Endothelial cell of umbilical vein (primary cell): ENCODE data around the gene HOMER1. TPM values are rescaled to one million over a fixed set of nuclear protein-coding genes. Genes with fewer than 3 reads are reported as not detected.

Experiments used
- BruUV-seq: library from RNA; stranded (reverse); fragments of 400-500 nt; replicated peaks from 2 replicates; lab custom pipeline; 2021; lab: Mats Ljungman, UMichigan
- CTCF ChIA-PET: fragments of 300-600, 350-600 bp; sonication (Branson Sonifier 250); formaldehyde crosslinking; loops from one replicate; lab custom pipeline; 2021; ENCODE audit warnings: antibody characterized with exemption, inconsistent platforms; lab: Charles Lee
- POLR2A ChIA-PET: fragments of 300-600, 350-600 bp; sonication (Branson Sonifier 250); formaldehyde crosslinking; loops from one replicate; lab custom pipeline; 2021; ENCODE audit warnings: antibody characterized with exemption, inconsistent platforms; lab: Charles Lee
- DNase-seq: peaks from one replicate; pipeline ENCODE4 v3.0.0-alpha.2; 2011; ENCODE audit warnings: low read depth, low spot score
- FAIRE-seq: peaks from 2 replicates; lab custom pipeline; 2011; peaks lifted over from hg19 to GRCh38; lab: Jason Lieb, UNC
- H2AFZ ChIP-seq: 2 replicates; pipeline ENCODE4 v1.6.0; 2012; ENCODE audit warnings: low read depth, low read length, control low read depth, inconsistent platforms
- H3K27ac ChIP-seq: 2 replicates; pipeline ENCODE4 v1.5.1; 2011; ENCODE audit warnings: low read depth, mild to moderate bottlenecking, control low read depth, low read length, moderate library complexity; ENCODE audit not compliant: insufficient read depth
- H3K27me3 ChIP-seq, 2 experiments: 2 replicates each; pipeline versions ENCODE4 v1.6.0 to v1.6.1; 2011; ENCODE audit warnings: low read length in 2 of 2, mixed read lengths in 1 of 2; ENCODE audit not compliant: control insufficient read depth in 2 of 2, insufficient read depth in 2 of 2
- H3K36me3 ChIP-seq, 2 experiments: 2 replicates in 1 of 2; 3 replicates in 1 of 2; pipeline ENCODE4 v1.5.1; 2011; ENCODE audit warnings: low read length in 2 of 2, mild to moderate bottlenecking in 1 of 2, moderate library complexity in 1 of 2; ENCODE audit not compliant: control insufficient read depth in 2 of 2, insufficient read depth in 2 of 2; ENCODE audit errors: extremely low read depth in 1 of 2
- H3K4me1 ChIP-seq: 3 replicates; pipeline ENCODE4 v1.5.1; 2011; ENCODE audit warnings: mild to moderate bottlenecking, low read length; ENCODE audit not compliant: control insufficient read depth, insufficient read depth; ENCODE audit errors: extremely low read depth
- H3K4me2 ChIP-seq: 2 replicates; pipeline ENCODE4 v1.6.1; 2011; ENCODE audit warnings: low read length, control low read depth, mixed read lengths; ENCODE audit not compliant: insufficient read depth
- H3K4me3 ChIP-seq, 3 experiments: fragments of 200-600 bp in 1 of 3; sonication (generic), shearing (Covaris generic) in 1 of 3; replicated peaks in 1 of 3; 2 replicates each; pipeline ENCODE4 v1.5.1; 2011 to 2016; ENCODE audit warnings: control low read depth in 3 of 3, low read length in 3 of 3, mild to moderate bottlenecking in 2 of 3, inconsistent platforms in 1 of 3, low read depth in 1 of 3, moderate library complexity in 1 of 3; ENCODE audit not compliant: insufficient read depth in 1 of 3
- H3K79me2 ChIP-seq: 2 replicates; pipeline ENCODE4 v1.6.0; 2012; ENCODE audit warnings: low read length, inconsistent platforms; ENCODE audit not compliant: control insufficient read depth, insufficient read depth
- H3K9ac ChIP-seq: replicated peaks from 2 replicates; pipeline ENCODE3; 2011; ENCODE audit warnings: low read length, control low read depth; ENCODE audit not compliant: insufficient read depth; ENCODE audit errors: extremely low read depth
- H3K9me1 ChIP-seq: replicated peaks from 3 replicates; pipeline ENCODE4 v1.6.0; 2011; ENCODE audit warnings: mild to moderate bottlenecking, low read length; ENCODE audit not compliant: control insufficient read depth, insufficient read depth; ENCODE audit errors: extremely low read depth
- H3K9me3 ChIP-seq: replicated peaks from 2 replicates; pipeline ENCODE4 v1.5.1; 2012; ENCODE audit warnings: low read length, inconsistent platforms; ENCODE audit not compliant: control insufficient read depth, insufficient read depth
- H4K20me1 ChIP-seq: replicated peaks from 2 replicates; pipeline ENCODE3; 2011; ENCODE audit warnings: mild to moderate bottlenecking, low read length; ENCODE audit not compliant: control insufficient read depth, insufficient read depth; ENCODE audit errors: extremely low read depth
- EZH2 ChIP-seq: IDR thresholded peaks from 2 replicates; pipeline ENCODE4 v1.6.1; 2012; ENCODE audit warnings: borderline replicate concordance, low read depth, mild to moderate bottlenecking, moderate library complexity, low read length, inconsistent platforms; ENCODE audit not compliant: severe bottlenecking
- FOS ChIP-seq: IDR thresholded peaks from 2 replicates; pipeline ENCODE4 v1.6.1; 2011; ENCODE audit warnings: mild to moderate bottlenecking, low read length, moderate library complexity, borderline replicate concordance; ENCODE audit not compliant: insufficient read depth
- GATA2 ChIP-seq: IDR thresholded peaks from 2 replicates; pipeline ENCODE4 v1.7.0; 2011; ENCODE audit warnings: low read depth, mild to moderate bottlenecking, moderate library complexity, mixed read lengths, low read length; ENCODE audit not compliant: insufficient read length, insufficient read depth
- JUN ChIP-seq: IDR thresholded peaks from 2 replicates; pipeline ENCODE4 v1.6.1; 2011; ENCODE audit warnings: borderline replicate concordance, low read depth; ENCODE audit not compliant: insufficient read length, insufficient read depth
- MYC ChIP-seq: IDR thresholded peaks from one replicate; pipeline ENCODE4 v1.6.1; 2011; ENCODE audit warnings: mild to moderate bottlenecking, low read depth, low read length
- POLR2A ChIP-seq: IDR thresholded peaks from 2 replicates; pipeline ENCODE4 v1.6.1; 2012; ENCODE audit warnings: low read depth, mild to moderate bottlenecking, control low read depth, low read length
- POLR2AphosphoS5 ChIP-seq: IDR thresholded peaks from 2 replicates; pipeline ENCODE4 v1.6.1; 2012; ENCODE audit warnings: low read depth, mild to moderate bottlenecking, control low read depth, low read length, moderate library complexity; ENCODE audit not compliant: insufficient read depth
- dilution Hi-C: fragments of 300-500 bp; cut with MboI; formaldehyde crosslinking; loops from one replicate; pipeline ENCODE4 v1.15.0; 2019; ENCODE audit warnings: low sequenced_read_pairs; ENCODE audit not compliant: extremely low pct_ligation_motif_present
- intact Hi-C: fragments of 100-400 bp; cut with micrococcal nuclease; formaldehyde crosslinking; loops from one replicate; pipeline ENCODE4 v1.10.0; 2022
- polyA plus RNA-seq, 4 experiments: library from polyadenylated mRNA; depleted of rRNA in 3 of 4; stranded (reverse) in 3 of 4; unstranded in 1 of 4; fragments of >200 nt; gene quantifications; 2 replicates each; pipeline versions ENCODE4 v1.2.1 to v1.2.3, GENCODE V29; 2011 to 2012; ENCODE audit warnings: missing spikeins in 1 of 4
- small RNA-seq: library from RNA; depleted of rRNA; stranded (forward); fragments of <200 nt; gene quantifications from one replicate; pipeline ENCODE3, GENCODE V24; 2012; ENCODE audit warnings: low replicate concordance, low read depth; ENCODE audit not compliant: insufficient read depth, insufficient read length
- total RNA-seq: library from RNA; stranded (reverse); gene quantifications from 2 replicates; pipeline ENCODE4 v1.2.3, GENCODE V29; 2021
- TF ChIP-seq, protein P1 (sequence below): IDR thresholded peaks from 2 replicates; pipeline ENCODE4 v1.6.1; 2011; ENCODE audit not compliant: insufficient read depth, insufficient read length
- TF ChIP-seq, protein P2 (sequence below), 2 donors: IDR thresholded peaks; 1 replicate in 1 of 2; 2 replicates in 1 of 2; pipeline ENCODE4 v1.5.1; 2011; ENCODE audit warnings: low read length in 2 of 2, mild to moderate bottlenecking in 2 of 2, moderate library complexity in 2 of 2, control low read depth in 1 of 2, inconsistent platforms in 1 of 2, low read depth in 1 of 2; ENCODE audit not compliant: insufficient read depth in 1 of 2; ENCODE audit errors: extremely low read depth in 1 of 2

The HOMER1 gene
- total and polyA plus RNA-seq, 2 donors (not counting 3 experiments of a cell fraction or from before 2014, with no cell fraction given) = 0.57 to 3.9 TPM

- Histone ChIP-seq H3K9me3 (no peaks in the 10 kb centered on the region), H3K27me3 (no peaks in the 10 kb centered on the region), H2AFZ (no peak overlapping the region), H4K20me1 (no peaks in the 10 kb centered on the region), H3K9me1 (no peaks in the 10 kb centered on the region), H3K27ac (no peak overlapping the region), H3K79me2 (no peaks in the 10 kb centered on the region), H3K4me1 (no peaks in the 10 kb centered on the region), H3K4me3 (no peak overlapping the region), H3K4me2 (no peak overlapping the region), H3K9ac (no peak overlapping the region), H3K36me3 (no peaks in the 10 kb centered on the region)
- ChIA-PET CTCF (no interaction called here), POLR2A (no interaction called here)
- DNase-seq (no peak), FAIRE-seq (no peak)
- TF ChIP-seq, protein P1, sequence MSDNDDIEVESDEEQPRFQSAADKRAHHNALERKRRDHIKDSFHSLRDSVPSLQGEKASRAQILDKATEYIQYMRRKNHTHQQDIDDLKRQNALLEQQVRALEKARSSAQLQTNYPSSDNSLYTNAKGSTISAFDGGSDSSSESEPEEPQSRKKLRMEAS = no peak
- TF ChIP-seq MYC (no peak), FOS (no peak), EZH2 (no peak), JUN (no peak), GATA2 (no peak), POLR2AphosphoS5 (no peak), POLR2A (no peak)
- TF ChIP-seq, protein P2, sequence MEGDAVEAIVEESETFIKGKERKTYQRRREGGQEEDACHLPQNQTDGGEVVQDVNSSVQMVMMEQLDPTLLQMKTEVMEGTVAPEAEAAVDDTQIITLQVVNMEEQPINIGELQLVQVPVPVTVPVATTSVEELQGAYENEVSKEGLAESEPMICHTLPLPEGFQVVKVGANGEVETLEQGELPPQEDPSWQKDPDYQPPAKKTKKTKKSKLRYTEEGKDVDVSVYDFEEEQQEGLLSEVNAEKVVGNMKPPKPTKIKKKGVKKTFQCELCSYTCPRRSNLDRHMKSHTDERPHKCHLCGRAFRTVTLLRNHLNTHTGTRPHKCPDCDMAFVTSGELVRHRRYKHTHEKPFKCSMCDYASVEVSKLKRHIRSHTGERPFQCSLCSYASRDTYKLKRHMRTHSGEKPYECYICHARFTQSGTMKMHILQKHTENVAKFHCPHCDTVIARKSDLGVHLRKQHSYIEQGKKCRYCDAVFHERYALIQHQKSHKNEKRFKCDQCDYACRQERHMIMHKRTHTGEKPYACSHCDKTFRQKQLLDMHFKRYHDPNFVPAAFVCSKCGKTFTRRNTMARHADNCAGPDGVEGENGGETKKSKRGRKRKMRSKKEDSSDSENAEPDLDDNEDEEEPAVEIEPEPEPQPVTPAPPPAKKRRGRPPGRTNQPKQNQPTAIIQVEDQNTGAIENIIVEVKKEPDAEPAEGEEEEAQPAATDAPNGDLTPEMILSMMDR (IDR thresholded peaks at IDR 0.05; ENCODE audit: extremely low read depth in 1 of 2, insufficient read depth in 1 of 2, low read depth in 1 of 2, low read length in 2 of 2) = no peak
- BruUV-seq = no TSS peak
- intact Hi-C loops (no loop called here), dilution Hi-C loops (no loop called here)
These were observed 184.5 kb downstream of the HOMER1 start for GRCh38 chr5:79329453-79329852.

Small RNA genes within 50 kb of the gene (small RNA-seq; reads per million reads assigned to genes)
- not detected for gene RF00019

Other genes starting within 250 kb of the HOMER1 start
- gene TENT2, start 98.3 kb upstream of the HOMER1 start, total RNA-seq = 43.1 and 55.5 TPM in 2 replicates
- 17.2 and 17.6 TPM in 2 replicates for gene TENT2, start 98.3 kb upstream of the HOMER1 start, polyA plus RNA-seq
- gene CMYA5, start 175.7 kb upstream of the HOMER1 start, total RNA-seq = 0.09 and 0.20 TPM in 2 replicates
- gene CMYA5, start 175.7 kb upstream of the HOMER1 start, polyA plus RNA-seq = 0.04 and 0.05 TPM in 2 replicates